Measurements from ENCODE around the gene HPF1. TPM values are rescaled to one million over a fixed set of nuclear protein-coding genes. Genes with fewer than 3 reads are reported as not detected.
"Not testable (repeated sequence)": the region's sequence is repeated elsewhere in the genome, so short reads cannot be mapped to it uniquely, and the experiment has no call there.

HPF1 gene
- total and polyA plus RNA-seq, 4 donors, result 18.0 to 28.9 (median 19.5) TPM

DNA sequence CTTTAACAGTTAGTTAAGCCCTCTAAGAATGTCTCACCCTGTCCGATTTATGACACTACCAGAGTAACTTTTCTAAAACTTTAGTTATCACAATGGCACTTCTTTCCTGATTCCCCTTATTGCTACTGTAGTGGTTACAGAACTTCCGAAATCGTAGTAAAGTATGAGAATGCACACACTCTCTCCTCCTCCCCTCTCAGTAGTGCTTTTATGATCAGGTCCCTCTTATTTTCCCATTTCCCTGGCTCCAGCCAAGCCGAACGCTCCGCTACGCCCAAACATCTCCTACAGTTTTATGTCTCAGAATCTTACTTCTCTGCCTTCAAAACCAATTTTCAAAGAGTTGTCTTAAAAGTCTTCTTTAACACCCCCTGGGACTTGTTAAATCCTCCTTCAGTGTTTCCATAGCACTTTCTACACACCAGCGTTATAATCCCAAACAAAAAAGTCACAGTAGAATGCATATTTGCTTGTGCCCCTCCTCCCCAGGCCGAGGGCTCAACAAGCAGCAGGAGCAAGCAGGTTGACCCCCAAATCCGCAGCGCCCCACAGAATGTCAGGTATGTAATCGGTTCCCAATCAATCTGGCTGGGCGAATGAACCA lies 671 bp downstream of the HPF1 start:
- Histone ChIP-seq H3K9me3 (ENCODE audit: control insufficient read depth in 4 of 4, insufficient read depth in 3 of 4, low read length in 3 of 4) (no peaks in the 10 kb centered on the region), H3K4me3 (peak overlapping the region; percentile 47), H3K27ac (ENCODE audit: low read depth in 1 of 2, low read length in 1 of 2) (peak overlapping the region; percentile 58 to 80), H3K27me3 (ENCODE audit: control insufficient read depth in 3 of 3, insufficient read depth in 3 of 3, low read length in 2 of 3) (no peaks in the 10 kb centered on the region), H3K9ac (ENCODE audit: insufficient read depth in 1 of 2, low read length in 2 of 2) (peak overlapping the region; percentile 33 to 73), H3K36me3 (ENCODE audit: control insufficient read depth in 4 of 4, insufficient read depth in 4 of 4, low read length in 4 of 4) (peaks cover 0 to 6% (median 2%) of the 10 kb centered on the region in 4 donors), H3K4me1 (ENCODE audit: control insufficient read depth in 5 of 5, insufficient read depth in 5 of 5, low read length in 5 of 5) (peaks cover 2 to 19% (median 9%) of the 10 kb centered on the region in 5 donors)
- TF ChIP-seq, protein P1, sequence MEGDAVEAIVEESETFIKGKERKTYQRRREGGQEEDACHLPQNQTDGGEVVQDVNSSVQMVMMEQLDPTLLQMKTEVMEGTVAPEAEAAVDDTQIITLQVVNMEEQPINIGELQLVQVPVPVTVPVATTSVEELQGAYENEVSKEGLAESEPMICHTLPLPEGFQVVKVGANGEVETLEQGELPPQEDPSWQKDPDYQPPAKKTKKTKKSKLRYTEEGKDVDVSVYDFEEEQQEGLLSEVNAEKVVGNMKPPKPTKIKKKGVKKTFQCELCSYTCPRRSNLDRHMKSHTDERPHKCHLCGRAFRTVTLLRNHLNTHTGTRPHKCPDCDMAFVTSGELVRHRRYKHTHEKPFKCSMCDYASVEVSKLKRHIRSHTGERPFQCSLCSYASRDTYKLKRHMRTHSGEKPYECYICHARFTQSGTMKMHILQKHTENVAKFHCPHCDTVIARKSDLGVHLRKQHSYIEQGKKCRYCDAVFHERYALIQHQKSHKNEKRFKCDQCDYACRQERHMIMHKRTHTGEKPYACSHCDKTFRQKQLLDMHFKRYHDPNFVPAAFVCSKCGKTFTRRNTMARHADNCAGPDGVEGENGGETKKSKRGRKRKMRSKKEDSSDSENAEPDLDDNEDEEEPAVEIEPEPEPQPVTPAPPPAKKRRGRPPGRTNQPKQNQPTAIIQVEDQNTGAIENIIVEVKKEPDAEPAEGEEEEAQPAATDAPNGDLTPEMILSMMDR (IDR thresholded peaks at IDR 0.05; ENCODE audit: control extremely low read depth, extremely low read depth), result no peak
- DNase-seq, result peak in 1 of 3 donors; percentile 7
- WGBS, 2 donors, result 2 to 4% methylated on average over 13 of the region's 13 CpGs
- no peak for ATAC-seq (ENCODE audit: insufficient read depth, low FRiP score)

DNA sequence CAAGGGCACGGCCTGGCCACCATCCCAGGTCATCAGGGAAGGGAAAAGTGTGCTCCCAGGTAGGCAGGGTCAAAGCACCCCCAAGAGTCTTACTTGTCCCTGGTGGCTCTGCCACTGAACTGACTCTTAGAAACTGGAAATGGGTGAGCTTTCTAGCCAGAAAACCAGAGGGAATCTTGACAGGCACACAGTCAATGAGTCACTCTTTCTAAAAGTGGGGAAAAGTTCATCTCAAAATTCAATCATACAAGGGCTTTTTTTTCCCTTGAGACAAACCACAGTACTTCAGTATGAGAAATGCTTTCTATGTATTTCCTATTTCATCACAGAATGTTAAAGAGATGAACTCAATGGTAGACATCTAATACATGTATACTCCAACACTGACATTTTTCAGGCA lies 12.5 kb downstream of the HPF1 start:
- Histone ChIP-seq H3K4me3 (no peak overlapping the region), H3K4me1 (ENCODE audit: control insufficient read depth in 5 of 5, insufficient read depth in 5 of 5, low read length in 5 of 5) (no peaks in the 10 kb centered on the region), H3K9ac (ENCODE audit: insufficient read depth in 1 of 2, low read length in 2 of 2) (no peak overlapping the region), H3K36me3 (ENCODE audit: control insufficient read depth in 4 of 4, insufficient read depth in 4 of 4, low read length in 4 of 4) (peaks cover 8 to 11% (median 9%) of the 10 kb centered on the region in 4 donors), H3K9me3 (ENCODE audit: control insufficient read depth in 4 of 4, insufficient read depth in 3 of 4, low read length in 3 of 4) (no peaks in the 10 kb centered on the region), H3K27me3 (ENCODE audit: control insufficient read depth in 3 of 3, insufficient read depth in 3 of 3, low read length in 2 of 3) (no peaks in the 10 kb centered on the region), H3K27ac (ENCODE audit: low read depth in 1 of 2, low read length in 1 of 2) (no peak overlapping the region)
- no peak for DNase-seq
- TF ChIP-seq, protein P1 (IDR thresholded peaks at IDR 0.05; ENCODE audit: control extremely low read depth, extremely low read depth), result no peak
- 88 to 100% methylated on average over 1 of the region's 1 CpG for WGBS, 2 donors
- ATAC-seq (ENCODE audit: insufficient read depth, low FRiP score), result no peak

- Histone ChIP-seq H3K27me3 (ENCODE audit: control insufficient read depth in 3 of 3, insufficient read depth in 3 of 3, low read length in 2 of 3) (no peaks in the 10 kb centered on the region), H3K4me3 (no peak overlapping the region), H3K36me3 (ENCODE audit: control insufficient read depth in 4 of 4, insufficient read depth in 4 of 4, low read length in 4 of 4) (peaks cover 9 to 15% (median 11%) of the 10 kb centered on the region in 4 donors), H3K4me1 (ENCODE audit: control insufficient read depth in 5 of 5, insufficient read depth in 5 of 5, low read length in 5 of 5) (no peaks in the 10 kb centered on the region), H3K9me3 (ENCODE audit: control insufficient read depth in 4 of 4, insufficient read depth in 3 of 4, low read length in 3 of 4) (no peaks in the 10 kb centered on the region), H3K9ac (ENCODE audit: insufficient read depth in 1 of 2, low read length in 2 of 2) (no peak overlapping the region), H3K27ac (ENCODE audit: low read depth in 1 of 2, low read length in 1 of 2) (no peak overlapping the region)
- TF ChIP-seq, protein P1 (IDR thresholded peaks at IDR 0.05; ENCODE audit: control extremely low read depth, extremely low read depth), result no peak
- ATAC-seq (ENCODE audit: insufficient read depth, low FRiP score) (no peak), DNase-seq (no peak)
- 98 to 99% methylated on average over 1 of the region's 1 CpG for WGBS, 2 donors
Measured at GRCh38 chr4:169744601-169745000, 13.1 kb downstream of the HPF1 start.

- TF ChIP-seq, protein P1 (IDR thresholded peaks at IDR 0.05; ENCODE audit: control extremely low read depth, extremely low read depth), result no peak
- DNase-seq (no peak), ATAC-seq (ENCODE audit: insufficient read depth, low FRiP score) (no peak)
- no peak overlapping the region for H3K9ac ChIP-seq (ENCODE audit: insufficient read depth in 1 of 2, low read length in 2 of 2)
- 92 to 95% methylated on average over 2 of the region's 2 CpGs for WGBS, 2 donors
- H3K27ac ChIP-seq (ENCODE audit: low read depth in 1 of 2, low read length in 1 of 2), result no peak overlapping the region
- H3K36me3 ChIP-seq (ENCODE audit: control insufficient read depth in 4 of 4, insufficient read depth in 4 of 4, low read length in 4 of 4), result peaks cover 2 to 12% (median 8%) of the 10 kb centered on the region in 4 donors
- no peak overlapping the region for H3K4me3 ChIP-seq
- no peaks in the 10 kb centered on the region for H3K27me3 ChIP-seq (ENCODE audit: control insufficient read depth in 3 of 3, insufficient read depth in 3 of 3, low read length in 2 of 3)
- no peaks in the 10 kb centered on the region for H3K9me3 ChIP-seq (ENCODE audit: control insufficient read depth in 4 of 4, insufficient read depth in 3 of 4, low read length in 3 of 4)
- no peaks in the 10 kb centered on the region for H3K4me1 ChIP-seq (ENCODE audit: control insufficient read depth in 5 of 5, insufficient read depth in 5 of 5, low read length in 5 of 5)
Measured at GRCh38 chr4:169741569-169741968, 16.2 kb downstream of the HPF1 start.

GRCh38 chr4:169738604-169739003 lies 19.1 kb downstream of the HPF1 start:
- not testable (repeated sequence) for H3K4me3 ChIP-seq; H3K27me3 ChIP-seq (ENCODE audit: control insufficient read depth in 3 of 3, insufficient read depth in 3 of 3, low read length in 2 of 3); ATAC-seq (ENCODE audit: insufficient read depth, low FRiP score); DNase-seq; H3K9me3 ChIP-seq (ENCODE audit: control insufficient read depth in 4 of 4, insufficient read depth in 3 of 4, low read length in 3 of 4); H3K4me1 ChIP-seq (ENCODE audit: control insufficient read depth in 5 of 5, insufficient read depth in 5 of 5, low read length in 5 of 5); H3K27ac ChIP-seq (ENCODE audit: low read depth in 1 of 2, low read length in 1 of 2); H3K9ac ChIP-seq (ENCODE audit: insufficient read depth in 1 of 2, low read length in 2 of 2)
- H3K36me3 ChIP-seq (ENCODE audit: control insufficient read depth in 4 of 4, insufficient read depth in 4 of 4, low read length in 4 of 4), result peaks cover 4 to 19% (median 9%) of the 10 kb centered on the region in 4 donors

Measured in lung (tissue), 12 donors.